GM23338 (cell line): ENCODE results near the gene RAD54L. TPM values are rescaled to one million over a fixed set of nuclear protein-coding genes. Genes with fewer than 3 reads are reported as not detected.

Experiments
- ATAC-seq: fragments of 200-7000 bp; cut with Tn5 transposase; 3 replicates; pipeline ENCODE4 v1.9.1; 2020
- DNase-seq: peaks from one replicate; pipeline ENCODE4 v3.0.0-alpha.2; 2015; ENCODE audit warnings: low spot score
- H2AFZ ChIP-seq: fragments of 200-600 bp; sonication (generic); 2 replicates; pipeline ENCODE4 v1.8.0; 2016; ENCODE audit warnings: antibody characterized with exemption, mild to moderate bottlenecking, moderate library complexity
- H3F3A ChIP-seq: fragments of 200-600 bp; sonication (generic); replicated peaks from 2 replicates; pipeline ENCODE4 v1.8.0; 2017; ENCODE audit warnings: antibody characterized with exemption, mixed run types, low read depth
- H3K27ac ChIP-seq: fragments of 200-600 bp; sonication (generic); 2 replicates; pipeline ENCODE4 v1.6.1; 2016; ENCODE audit warnings: low read depth
- H3K27me3 ChIP-seq: fragments of 200-600 bp; sonication (generic); 2 replicates; pipeline ENCODE4 v1.8.0; 2016; ENCODE audit warnings: mild to moderate bottlenecking, mixed run types, moderate library complexity; ENCODE audit not compliant: insufficient read depth
- H3K36me3 ChIP-seq: fragments of 200-600 bp; sonication (generic); 2 replicates; pipeline ENCODE4 v1.8.0; 2016; ENCODE audit warnings: mild to moderate bottlenecking; ENCODE audit not compliant: insufficient read depth
- H3K4me1 ChIP-seq: fragments of 200-600 bp; sonication (generic); 2 replicates; pipeline ENCODE4 v1.8.0; 2016; ENCODE audit warnings: mild to moderate bottlenecking, moderate library complexity; ENCODE audit not compliant: insufficient read depth
- H3K4me2 ChIP-seq: fragments of 200-600 bp; sonication (generic); 2 replicates; pipeline ENCODE4 v1.7.1; 2017; ENCODE audit warnings: mixed run types
- H3K4me3 ChIP-seq: fragments of 200-600 bp; sonication (generic); 2 replicates; pipeline ENCODE4 v1.6.1; 2016; ENCODE audit warnings: mixed run types
- H3K79me2 ChIP-seq: fragments of 200-600 bp; sonication (generic); replicated peaks from 2 replicates; pipeline ENCODE4 v1.8.0; 2017; ENCODE audit warnings: mild to moderate bottlenecking; ENCODE audit not compliant: insufficient read depth
- H3K9me2 ChIP-seq: fragments of 200-600 bp; sonication (generic); 2 replicates; pipeline ENCODE4 v1.8.0; 2017; ENCODE audit not compliant: insufficient read depth
- H4K20me1 ChIP-seq: fragments of 200-600 bp; sonication (generic); replicated peaks from 2 replicates; pipeline ENCODE4 v1.8.0; 2017; ENCODE audit warnings: mild to moderate bottlenecking; ENCODE audit not compliant: insufficient read depth
- H3K27ac Mint-ChIP-seq: 2 replicates; pipeline ENCODE4 v1.8.0; 2020; ENCODE audit warnings: inconsistent platforms, mild to moderate bottlenecking, moderate library complexity, mixed read lengths
- H3K27me3 Mint-ChIP-seq: 3 replicates; pipeline ENCODE4 v1.8.0; 2022; ENCODE audit warnings: low read depth, mild to moderate bottlenecking, moderate library complexity, mixed read lengths, inconsistent platforms; ENCODE audit not compliant: insufficient read depth, poor library complexity
- H3K36me3 Mint-ChIP-seq: 3 replicates; pipeline ENCODE4 v1.8.0; 2021; ENCODE audit warnings: low read depth, mild to moderate bottlenecking, inconsistent platforms, moderate library complexity, mixed read lengths
- H3K4me1 Mint-ChIP-seq: 3 replicates; pipeline ENCODE4 v1.8.0; 2020; ENCODE audit warnings: mild to moderate bottlenecking, inconsistent platforms, mixed read lengths
- H3K4me3 Mint-ChIP-seq: 3 replicates; pipeline ENCODE4 v1.8.0; 2021; ENCODE audit warnings: moderate library complexity, mild to moderate bottlenecking, inconsistent platforms, mixed read lengths
- H3K9me3 Mint-ChIP-seq: 3 replicates; pipeline ENCODE4 v1.8.0; 2020; ENCODE audit warnings: moderate library complexity, mild to moderate bottlenecking, inconsistent platforms, mixed read lengths
- CREB1 ChIP-seq: fragments of 250-450 bp; sonication (Bioruptor Pico); IDR thresholded peaks from 2 replicates; pipeline ENCODE4 v1.5.0; 2020; ENCODE audit warnings: low read depth, mild to moderate bottlenecking, moderate library complexity
- CTCF ChIP-seq, 2 experiments: fragments of 200-600 bp in 1 of 2; sonication (generic) in 1 of 2; conservative IDR thresholded peaks; 2 replicates each; pipeline versions ENCODE4 v1.5.1 to v1.6.1; 2016 to 2017; ENCODE audit warnings: antibody characterized with exemption in 2 of 2, low read depth in 2 of 2, mild to moderate bottlenecking in 2 of 2, moderate library complexity in 1 of 2
- ETS1 ChIP-seq: IDR thresholded peaks from 2 replicates; pipeline ENCODE4 v1.6.1; 2016; ENCODE audit warnings: antibody characterized with exemption
- EZH2 ChIP-seq: fragments of 200-600 bp; sonication (generic); IDR thresholded peaks from one replicate; pipeline ENCODE4 v1.8.0; 2017; ENCODE audit warnings: antibody characterized with exemption, mild to moderate bottlenecking, low read depth; ENCODE audit not compliant: unreplicated experiment
- EZH2phosphoT487 ChIP-seq: fragments of 200-600 bp; sonication (generic); IDR thresholded peaks from one replicate; pipeline ENCODE4 v1.8.1; 2018; ENCODE audit warnings: antibody characterized with exemption; ENCODE audit not compliant: unreplicated experiment
- JUNB ChIP-seq: IDR thresholded peaks from one replicate; pipeline ENCODE4 v1.6.1; 2016; ENCODE audit warnings: antibody characterized with exemption; ENCODE audit not compliant: unreplicated experiment
- NANOG ChIP-seq: IDR thresholded peaks from 2 replicates; pipeline ENCODE4 v1.6.1; 2016; ENCODE audit warnings: antibody characterized with exemption, borderline replicate concordance
- POLR2AphosphoS5 ChIP-seq: IDR thresholded peaks from 2 replicates; pipeline ENCODE4 v1.6.1; 2016; ENCODE audit warnings: antibody characterized with exemption, low read depth
- REST ChIP-seq: IDR thresholded peaks from one replicate; pipeline ENCODE4 v1.6.1; 2018; ENCODE audit warnings: antibody characterized with exemption; ENCODE audit not compliant: unreplicated experiment
- STAT1 ChIP-seq: IDR thresholded peaks from one replicate; pipeline ENCODE4 v1.6.1; 2016; ENCODE audit warnings: antibody characterized with exemption; ENCODE audit not compliant: unreplicated experiment
- ZNF114 ChIP-seq: fragments of 250-450 bp; sonication (Bioruptor Pico); IDR thresholded peaks from 2 replicates; pipeline ENCODE4 v1.5.0; 2020; ENCODE audit warnings: mild to moderate bottlenecking, moderate library complexity
- ZNF331 ChIP-seq: fragments of 250-450 bp; sonication (Bioruptor Pico); IDR thresholded peaks from 2 replicates; pipeline ENCODE4 v1.5.0; 2020; ENCODE audit warnings: low read depth, mild to moderate bottlenecking, moderate library complexity
- ZNF462 ChIP-seq: fragments of 250-450 bp; sonication (Bioruptor Pico); IDR thresholded peaks from 2 replicates; pipeline ENCODE4 v1.5.0; 2020; ENCODE audit warnings: mild to moderate bottlenecking, moderate library complexity
- polyA plus RNA-seq: library from polyadenylated mRNA; unstranded; fragments of >200 nt; fragmentation: Nextera tagmentation; extraction: Ambion mirVana; gene quantifications from 2 replicates; pipeline ENCODE4 v1.2.1, GENCODE V29; 2016
- total RNA-seq: library from RNA; depleted of rRNA; stranded (reverse); fragments of >200 nt; shearing (Covaris generic); gene quantifications from 2 replicates; pipeline ENCODE4 v1.2.3, GENCODE V29; 2014

Gene RAD54L
- total and polyA plus RNA-seq, 2 experiments from 2014 or later = 26.4 to 48.1 TPM

GRCh38 chr1:46263146-46263545, 15.6 kb downstream of the RAD54L start:
- H3K36me3 ChIP-seq = peaks cover 67% of the 10 kb centered on the region
- ATAC-seq (no peak), DNase-seq (no peak)
- H3K27me3 Mint-ChIP-seq = peaks cover 6% of the 10 kb centered on the region
- peaks cover 92% of the 10 kb centered on the region for H3K36me3 Mint-ChIP-seq
- no peak overlapping the region for H3K27ac ChIP-seq
- peaks cover 22% of the 10 kb centered on the region for H4K20me1 ChIP-seq
- H3K4me1 Mint-ChIP-seq = no peaks in the 10 kb centered on the region
- 0 out of 2 replicates have a peak, but pooled peaks cover 9% of the 10 kb centered on the region for H3F3A ChIP-seq
- no peaks in the 10 kb centered on the region for H3K27me3 ChIP-seq
- no peaks in the 10 kb centered on the region for H3K4me1 ChIP-seq
- H3K9me2 ChIP-seq = no peaks in the 10 kb centered on the region
- H3K4me3 ChIP-seq = no peak overlapping the region
- no peaks in the 10 kb centered on the region for H3K79me2 ChIP-seq
- H3K4me3 Mint-ChIP-seq = no peak overlapping the region
- no peak for TF ChIP-seq ZNF114 (CRISPR knock-in tag)
- no peak for TF ChIP-seq JUNB
- TF ChIP-seq NANOG = no peak
- TF ChIP-seq CTCF (conservative IDR thresholded peaks at IDR 0.05; ENCODE audit: low read depth in 2 of 2) = no peak
- TF ChIP-seq EZH2 = no peak
- no peak for TF ChIP-seq STAT1
- no peak for TF ChIP-seq REST
- no peak for TF ChIP-seq ETS1
- TF ChIP-seq ZNF462 (CRISPR knock-in tag) = no peak
- TF ChIP-seq POLR2AphosphoS5 = no peak
- TF ChIP-seq ZNF331 = no peak
- TF ChIP-seq CREB1 (CRISPR knock-in tag) = no peak
- no peak for TF ChIP-seq EZH2phosphoT487
- H3K9me3 Mint-ChIP-seq = no peaks in the 10 kb centered on the region
- no peak overlapping the region for H3K27ac Mint-ChIP-seq
- H2AFZ ChIP-seq = no peak overlapping the region
- no peak overlapping the region for H3K4me2 ChIP-seq
